HG02981 (cell line): ENCODE data around the gene TAS2R3.
A peak's percentile ranks its signal among the peaks of the same experiment; 100 is the strongest.
"Not testable (repeated sequence)": the region's sequence is repeated elsewhere in the genome, so short reads cannot be mapped to it uniquely, and the experiment has no call there.

ENCODE experiments used
- ATAC-seq: cut with Tn5 transposase; IDR thresholded peaks from one replicate; pipeline ENCODE4 v1.9.1; 2021; ENCODE audit warnings: mild to moderate bottlenecking, moderate library complexity; ENCODE audit not compliant: unreplicated experiment

Gene TAS2R3, protein sequence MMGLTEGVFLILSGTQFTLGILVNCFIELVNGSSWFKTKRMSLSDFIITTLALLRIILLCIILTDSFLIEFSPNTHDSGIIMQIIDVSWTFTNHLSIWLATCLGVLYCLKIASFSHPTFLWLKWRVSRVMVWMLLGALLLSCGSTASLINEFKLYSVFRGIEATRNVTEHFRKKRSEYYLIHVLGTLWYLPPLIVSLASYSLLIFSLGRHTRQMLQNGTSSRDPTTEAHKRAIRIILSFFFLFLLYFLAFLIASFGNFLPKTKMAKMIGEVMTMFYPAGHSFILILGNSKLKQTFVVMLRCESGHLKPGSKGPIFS

DNA sequence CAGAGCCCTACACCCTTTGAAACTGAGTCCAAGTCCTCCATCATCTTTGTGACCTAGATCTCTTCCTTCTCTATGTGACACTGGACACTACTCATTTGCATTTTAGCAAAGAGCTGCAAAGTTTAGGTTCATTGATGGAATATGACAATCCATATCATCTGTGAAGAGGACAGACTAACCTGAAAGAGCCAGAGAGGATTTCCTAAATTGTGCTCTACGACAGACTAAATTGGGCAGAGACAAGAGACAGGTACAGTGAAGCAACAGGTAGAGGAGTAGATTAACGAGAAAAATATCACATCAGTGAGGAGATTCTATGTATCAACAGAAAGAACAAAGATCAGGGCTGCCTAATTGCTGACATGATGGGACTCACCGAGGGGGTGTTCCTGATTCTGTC, at the start of gene TAS2R3:
TAS2R3 (plus strand) TSS at position 301 of the 400 bp plus-strand sequence; CDS start at position 363, 62 bp downstream.
- ATAC-seq: no peak

DNA sequence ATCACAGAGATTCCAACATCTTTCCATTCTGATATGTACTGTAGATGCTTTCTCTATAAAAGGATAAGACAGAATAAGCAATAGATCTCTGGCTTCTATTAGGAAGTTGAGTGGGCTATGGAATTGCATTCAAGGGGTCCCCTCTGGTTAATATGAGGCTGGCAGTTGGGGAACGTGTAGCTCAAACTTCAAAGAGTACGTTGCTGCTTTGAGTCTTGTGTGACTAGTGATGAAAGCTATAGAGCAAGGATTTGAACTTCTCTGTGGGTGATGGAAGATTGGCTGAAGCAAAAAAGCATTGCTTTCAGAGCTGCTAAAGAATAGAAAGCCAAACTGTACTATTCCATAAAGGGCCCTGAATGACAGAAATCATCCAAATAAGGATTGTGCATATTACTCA, 49.3 kb upstream of the TAS2R3 start:
- ATAC-seq: no peak

DNA sequence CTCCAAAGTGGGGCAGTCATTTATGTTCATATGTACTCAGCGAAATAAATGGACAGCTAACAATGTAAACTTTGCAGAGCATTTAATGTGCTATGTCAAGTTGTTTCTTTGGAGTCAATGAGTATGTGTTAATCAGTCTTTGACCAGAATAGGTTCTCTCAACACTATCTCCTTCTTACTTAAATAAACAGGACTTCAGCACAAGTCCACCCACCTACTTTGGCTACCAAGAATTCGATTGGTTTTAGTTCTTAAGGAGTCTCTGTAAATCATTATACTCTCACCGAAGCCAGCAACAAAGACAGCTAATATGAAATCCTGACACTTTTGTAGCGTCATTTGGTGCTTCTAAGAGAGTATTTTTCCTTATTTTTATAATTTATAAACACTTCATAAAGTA, 48.9 kb upstream of the TAS2R3 start:
- ATAC-seq: no peak

DNA sequence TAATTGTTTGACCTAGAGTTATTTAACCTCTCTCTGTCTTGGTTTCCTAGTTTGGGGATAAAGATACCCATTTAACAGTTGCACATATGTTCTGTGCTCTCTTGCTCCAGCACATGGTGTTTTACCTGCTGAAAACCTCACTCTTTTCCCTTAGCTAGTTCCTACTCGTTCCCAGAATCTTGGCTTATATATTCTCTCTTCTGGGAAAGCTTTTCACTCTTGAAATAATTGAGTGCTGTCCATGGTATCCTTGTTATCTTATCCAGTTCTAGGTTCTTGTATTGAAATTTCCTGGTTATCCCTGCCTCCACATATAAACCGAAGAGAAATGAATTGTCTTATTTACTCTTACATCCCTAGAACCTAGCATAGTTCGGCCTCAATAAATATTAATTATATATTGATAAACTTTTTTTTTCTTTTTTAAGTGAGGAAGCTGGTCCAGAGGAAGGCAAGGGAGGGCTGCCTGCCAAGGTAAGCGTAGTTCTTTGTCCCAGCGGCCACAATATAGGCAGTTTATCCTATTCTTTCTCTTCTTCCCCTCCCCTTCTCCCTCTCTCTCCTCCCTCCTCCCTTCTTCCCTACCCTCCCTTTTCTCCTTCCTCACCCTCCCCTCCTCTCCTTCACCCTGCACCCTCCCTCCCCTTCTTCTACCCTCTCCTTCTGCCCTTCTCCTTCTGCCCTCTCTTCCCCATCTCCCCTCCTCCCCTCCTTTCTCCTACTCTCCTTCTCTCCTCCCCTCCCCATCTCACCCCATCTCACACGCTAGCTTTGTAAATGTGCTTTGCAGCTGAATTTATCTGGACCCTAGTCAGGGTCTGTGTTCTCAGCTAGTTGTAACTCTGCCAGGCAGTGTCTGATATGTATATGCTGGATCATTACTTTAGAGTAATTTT, 47.9 kb upstream of the TAS2R3 start:
- no peak for ATAC-seq

DNA sequence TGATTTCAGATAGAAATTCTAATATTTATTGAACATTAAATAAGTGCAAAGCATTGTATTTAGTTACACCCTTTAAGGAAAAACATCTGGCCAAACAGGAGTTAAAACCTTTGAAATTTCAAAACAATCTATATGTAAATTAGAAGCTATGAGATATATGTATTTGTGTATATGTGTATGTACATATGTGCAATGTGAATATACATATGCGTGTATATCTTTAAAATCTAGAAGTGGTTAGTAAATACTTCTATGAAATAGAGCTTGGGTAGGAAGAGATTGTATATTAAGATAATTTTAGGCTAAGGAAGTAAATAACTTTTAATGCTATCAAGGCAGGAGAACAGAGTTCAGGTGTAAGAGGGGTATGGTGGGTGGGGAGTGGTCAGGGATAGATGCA, 46.4 kb upstream of the TAS2R3 start:
- ATAC-seq: no peak

DNA sequence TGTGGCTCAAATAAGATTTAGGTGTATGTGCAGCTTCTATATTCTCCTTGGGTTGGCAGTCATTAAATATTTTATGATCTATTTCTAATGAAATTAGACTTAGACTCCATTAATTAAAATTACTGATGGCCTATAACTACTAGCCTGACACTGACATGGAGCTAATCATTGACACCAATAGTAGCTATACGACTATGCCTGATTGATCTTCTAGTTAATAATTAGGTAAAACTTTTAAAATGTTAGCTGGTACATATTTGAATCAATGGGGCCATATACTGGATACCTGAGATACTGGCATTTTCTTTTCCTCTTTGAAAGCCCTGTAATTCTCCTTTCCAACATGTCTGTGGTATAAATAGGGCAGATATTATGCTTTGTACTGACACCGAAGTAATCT, 41.4 kb upstream of the TAS2R3 start:
- ATAC-seq: peak; percentile 85

DNA sequence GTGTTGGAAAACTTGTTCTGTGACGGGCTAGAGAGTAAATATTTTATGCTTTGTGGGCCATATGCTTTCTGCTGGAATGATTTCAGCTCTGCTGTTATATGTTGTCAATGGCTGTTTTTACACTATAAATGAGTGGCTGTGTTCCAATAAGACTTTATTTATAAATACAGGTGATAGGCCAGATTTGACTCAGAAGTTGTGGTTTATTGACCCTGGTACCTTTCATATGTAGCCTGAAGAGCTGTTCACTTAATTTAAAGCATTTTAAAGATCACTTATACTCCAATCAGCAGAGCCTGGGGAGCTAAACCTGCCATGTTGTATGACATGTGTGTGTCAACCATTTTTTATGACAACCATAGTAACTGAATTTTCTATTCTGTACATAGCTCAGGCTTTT, 34.9 kb upstream of the TAS2R3 start:
- no peak for ATAC-seq

DNA sequence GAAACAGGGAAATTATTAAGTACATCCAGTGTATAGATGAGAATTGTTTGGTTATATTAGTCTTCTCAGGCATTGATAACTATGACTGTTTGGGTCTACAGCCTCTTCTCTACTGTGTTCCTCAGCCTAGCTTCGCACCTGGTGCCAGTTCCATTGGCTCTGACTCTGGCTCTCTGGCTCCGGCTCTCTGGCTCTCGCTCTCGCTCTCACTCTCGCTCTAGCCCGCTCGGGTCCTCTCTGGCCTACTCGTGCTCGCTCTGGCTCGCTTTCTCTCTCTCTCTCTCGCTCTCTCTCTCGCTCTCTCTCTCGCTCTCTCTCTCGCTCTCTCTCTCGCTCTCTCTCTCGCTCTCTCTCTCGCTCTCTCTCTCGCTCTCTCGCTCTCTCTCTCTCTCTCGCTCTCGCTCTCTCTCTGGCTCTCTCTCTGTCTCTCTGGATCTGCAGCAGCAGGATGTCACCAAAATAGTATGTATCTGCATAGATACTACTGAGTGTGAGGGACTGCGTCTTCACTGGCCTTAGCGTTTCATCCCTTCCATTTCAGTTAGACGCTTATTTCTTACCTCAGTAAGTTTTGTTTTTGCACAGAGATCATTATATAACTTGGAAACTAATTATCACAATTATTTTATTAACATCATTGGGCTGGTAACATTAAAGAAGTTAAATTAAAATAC, 32.3 kb upstream of the TAS2R3 start:
- ATAC-seq: no peak

DNA sequence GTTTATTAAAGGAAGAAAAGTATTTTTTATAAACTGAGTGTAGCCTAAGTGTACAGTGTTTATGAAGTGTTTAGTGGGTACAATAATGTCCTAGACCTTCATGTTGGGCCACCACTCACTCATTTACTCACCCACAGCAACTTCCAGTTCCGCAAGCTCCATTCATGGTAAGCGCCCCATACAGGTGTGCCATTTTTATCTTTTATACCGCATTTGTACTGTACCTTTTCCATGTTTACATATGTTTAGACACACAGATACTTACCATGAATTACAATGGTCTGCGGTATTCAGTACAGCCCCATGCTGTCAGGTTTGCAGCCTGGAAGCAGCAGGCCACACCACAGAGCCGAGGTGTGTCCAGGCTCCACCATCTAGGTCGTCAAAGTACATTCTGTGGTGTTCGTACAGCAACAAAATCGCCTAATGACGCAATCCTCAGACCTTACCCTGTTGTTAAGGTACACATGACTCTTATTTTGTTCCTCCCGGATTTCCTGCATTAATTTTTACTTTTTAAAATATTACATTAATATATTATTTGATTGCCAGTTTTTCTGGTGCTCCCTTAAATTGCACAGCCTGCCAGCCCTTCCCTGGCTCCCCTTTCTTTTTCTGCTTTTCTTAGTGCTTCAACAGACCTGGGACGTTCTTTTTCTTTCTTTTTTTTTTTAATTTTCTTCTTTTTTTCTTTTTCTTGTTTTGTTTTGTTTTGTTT, 26.6 kb upstream of the TAS2R3 start:
- ATAC-seq: no peak

DNA sequence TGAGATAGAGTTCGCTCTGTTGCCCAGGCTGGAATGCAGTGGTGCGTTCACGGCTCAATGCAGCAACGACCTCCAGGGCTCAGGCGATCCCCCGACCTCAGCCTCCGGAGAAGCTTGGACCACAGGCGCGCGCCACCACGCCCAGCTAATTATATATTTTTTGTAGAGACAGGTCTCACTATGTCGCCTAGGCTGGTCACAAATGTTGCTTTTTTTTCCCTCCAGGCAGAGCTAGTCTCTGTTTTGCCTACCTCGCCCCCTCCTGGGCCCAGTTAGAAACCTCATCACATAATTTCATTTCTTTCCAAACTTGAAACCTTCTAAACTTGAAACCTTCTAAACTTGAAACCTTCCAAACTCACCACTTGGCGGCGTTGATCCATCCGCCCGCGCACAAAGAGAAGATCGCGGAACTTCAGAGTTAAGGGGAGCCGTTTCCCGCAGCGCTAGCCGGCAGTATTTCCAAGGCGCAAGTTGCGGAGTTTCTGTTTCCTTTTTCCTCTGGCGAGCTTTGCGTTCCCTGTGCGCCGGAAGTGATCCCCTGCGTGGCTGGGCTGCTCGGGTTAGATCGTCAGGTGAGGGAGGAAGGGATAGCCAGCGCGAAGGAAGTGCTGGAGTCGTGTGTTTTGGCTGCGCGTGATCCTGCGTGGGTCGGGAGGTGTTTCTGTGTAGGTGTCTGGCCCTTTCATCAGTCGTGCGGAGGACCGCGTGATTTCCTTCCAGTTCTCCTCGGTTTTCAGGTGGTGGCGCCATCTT, 25.9 kb upstream of the TAS2R3 start, which contains the start of gene SSBP1:
SSBP1 (plus strand) TSS at position 523 of the 756 bp plus-strand sequence. CDS start 809 bp downstream, outside the sequence.
- ATAC-seq: peak; percentile 87

DNA sequence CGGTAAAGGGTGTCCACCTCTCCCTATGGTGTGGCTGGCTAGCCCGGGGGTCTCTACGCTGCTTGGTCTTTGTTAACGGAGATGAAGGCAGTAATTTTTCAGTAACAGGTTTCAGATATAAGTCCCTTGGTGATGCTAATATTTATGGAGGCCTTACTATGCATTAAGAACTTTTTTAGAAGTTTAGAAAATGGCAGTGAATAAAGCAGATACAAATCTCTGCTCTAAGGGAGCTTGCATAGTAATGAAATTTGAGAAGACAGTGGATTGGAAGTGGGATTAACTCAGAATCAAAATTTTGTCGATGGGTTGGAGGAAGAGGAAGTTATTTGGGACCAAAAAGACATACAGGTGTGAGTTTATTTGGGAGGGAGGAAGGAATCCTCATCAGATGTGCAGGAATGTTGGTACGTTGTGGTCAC, 25.3 kb upstream of the TAS2R3 start:
- ATAC-seq: no peak

DNA sequence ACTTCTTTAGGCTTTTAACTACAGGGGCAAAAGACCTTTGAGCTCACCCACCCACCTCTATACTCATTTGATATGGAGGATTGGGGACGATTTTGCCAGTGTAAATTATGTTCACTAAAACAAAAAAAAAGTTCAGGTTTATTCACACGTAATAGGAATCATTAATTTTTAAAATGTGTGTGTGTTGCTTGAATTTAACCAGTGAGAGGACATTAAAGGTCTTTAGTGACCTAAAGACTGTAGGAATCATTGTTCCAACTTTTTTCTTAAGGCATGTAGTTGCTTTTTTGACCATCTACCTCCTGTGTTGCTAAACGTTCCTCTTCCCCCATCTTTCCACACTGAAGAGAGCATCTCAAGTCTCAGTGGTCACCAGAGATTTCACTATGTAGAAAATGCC, 24.6 kb upstream of the TAS2R3 start:
- no peak for ATAC-seq

DNA sequence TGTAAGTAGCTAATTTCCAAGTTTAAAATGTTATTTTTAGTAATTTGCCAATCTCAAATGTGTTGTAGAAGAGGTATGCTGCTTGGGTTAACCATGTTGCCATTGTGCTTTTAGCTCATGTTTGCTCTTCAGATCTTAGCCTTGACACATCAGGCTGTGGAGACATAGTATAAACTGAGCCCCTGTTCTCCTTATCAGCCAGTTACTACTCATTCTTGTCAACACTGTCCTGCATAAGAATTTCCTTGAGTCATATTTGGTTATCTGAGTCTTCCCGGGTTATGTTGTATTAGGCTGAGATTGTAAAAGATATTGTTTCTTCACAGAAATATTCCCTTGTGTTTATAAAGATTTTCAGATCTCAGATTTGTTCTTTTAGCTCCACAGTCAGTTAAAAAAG, 21.7 kb upstream of the TAS2R3 start:
- ATAC-seq: no peak

DNA sequence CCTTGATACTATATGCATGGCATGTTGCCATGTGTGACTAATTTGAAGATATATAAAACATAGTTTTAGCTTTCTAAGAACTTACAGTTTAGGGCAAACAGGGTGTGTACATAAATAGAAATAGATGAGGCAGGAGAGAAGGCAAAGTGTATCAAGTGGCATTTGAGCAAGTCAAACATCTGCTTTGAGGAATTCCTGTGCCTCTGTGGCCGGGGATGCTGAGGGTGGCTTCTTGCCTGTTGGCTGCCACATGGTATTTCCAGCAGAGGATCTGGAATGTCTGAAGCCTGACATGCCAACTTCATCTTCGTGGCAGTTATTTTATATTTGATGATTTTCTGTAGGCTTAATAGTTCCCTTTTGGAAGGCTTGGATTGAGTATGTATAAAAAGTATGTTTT, 19.8 kb upstream of the TAS2R3 start:
- no peak for ATAC-seq

DNA sequence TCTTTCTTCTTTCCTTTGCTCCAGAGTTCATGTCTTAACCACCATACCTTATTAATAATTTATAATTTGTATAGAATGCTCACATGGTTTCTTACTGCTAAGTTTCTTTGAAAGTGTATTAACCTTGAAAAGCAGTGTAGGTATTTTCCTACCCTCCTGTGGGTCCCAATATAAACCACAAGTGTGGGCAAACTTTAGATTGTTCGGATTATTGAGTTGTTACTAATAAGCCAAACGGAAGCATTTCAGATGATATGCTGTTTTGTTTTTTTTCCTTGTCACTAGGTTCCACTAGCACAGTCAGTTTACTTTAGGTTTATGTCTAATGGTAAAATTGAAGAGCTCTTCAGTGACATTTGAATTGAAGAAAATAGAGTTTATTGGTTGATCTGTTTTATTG, 15.5 kb upstream of the TAS2R3 start:
- no peak for ATAC-seq

DNA sequence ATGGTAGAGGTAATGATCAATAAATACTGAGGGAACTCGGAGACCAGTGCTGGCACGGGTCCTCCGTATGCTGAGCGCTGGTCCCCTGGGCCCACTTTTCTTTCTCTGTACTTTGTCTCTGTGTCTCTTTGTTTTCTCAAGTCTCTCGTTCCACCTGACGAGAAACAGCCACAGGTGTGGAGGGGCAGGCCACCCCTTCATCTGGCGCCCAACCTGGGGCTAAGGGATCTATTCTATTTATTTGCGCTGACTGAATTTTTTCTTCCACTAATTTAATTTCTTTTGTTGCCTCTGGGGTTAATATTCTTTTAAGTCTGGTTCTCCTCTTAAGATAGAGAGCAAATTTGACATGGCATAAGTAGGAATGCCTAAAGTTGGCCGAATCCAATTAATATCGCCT, 12.0 kb upstream of the TAS2R3 start:
- ATAC-seq: not testable (repeated sequence)

DNA sequence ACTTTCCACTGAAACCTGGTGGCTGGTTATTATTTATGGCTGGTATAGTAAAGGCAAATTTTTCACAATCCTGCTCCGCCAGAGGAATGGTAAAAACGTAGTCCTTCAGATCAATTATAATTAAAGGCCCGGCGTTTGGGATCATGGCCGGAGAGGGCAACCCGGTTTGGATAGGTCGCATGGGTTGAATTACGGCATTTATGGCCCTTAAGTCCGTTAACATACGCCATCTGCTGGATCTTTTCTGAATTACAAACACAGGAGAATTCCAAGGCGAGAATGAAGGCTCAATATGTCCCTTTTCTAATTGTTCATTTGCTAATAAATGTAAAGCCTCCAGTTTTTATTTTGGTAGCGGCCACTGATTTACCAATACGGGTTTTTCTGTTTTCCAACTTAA, 11.3 kb upstream of the TAS2R3 start:
- ATAC-seq: no peak

DNA sequence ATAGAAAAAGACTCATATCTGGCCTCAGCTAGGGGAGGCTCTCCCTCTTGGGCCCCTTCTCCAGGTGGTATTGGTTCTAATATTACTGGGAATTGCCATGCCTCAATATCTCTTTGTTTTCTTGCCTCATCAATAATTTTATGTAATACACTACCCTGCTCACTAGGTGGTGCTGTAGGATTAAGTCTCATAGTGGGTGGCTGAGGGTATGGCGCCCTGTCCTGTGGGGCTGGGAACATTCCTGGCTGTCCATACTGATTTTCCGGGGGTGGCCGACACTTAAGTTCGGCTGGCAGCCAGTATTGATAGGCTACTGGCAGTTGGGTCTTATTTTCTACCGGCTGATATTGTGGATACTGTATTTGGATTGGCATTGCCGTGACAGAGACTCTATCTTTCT, 9.0 kb upstream of the TAS2R3 start:
- peak; percentile 48 for ATAC-seq

DNA sequence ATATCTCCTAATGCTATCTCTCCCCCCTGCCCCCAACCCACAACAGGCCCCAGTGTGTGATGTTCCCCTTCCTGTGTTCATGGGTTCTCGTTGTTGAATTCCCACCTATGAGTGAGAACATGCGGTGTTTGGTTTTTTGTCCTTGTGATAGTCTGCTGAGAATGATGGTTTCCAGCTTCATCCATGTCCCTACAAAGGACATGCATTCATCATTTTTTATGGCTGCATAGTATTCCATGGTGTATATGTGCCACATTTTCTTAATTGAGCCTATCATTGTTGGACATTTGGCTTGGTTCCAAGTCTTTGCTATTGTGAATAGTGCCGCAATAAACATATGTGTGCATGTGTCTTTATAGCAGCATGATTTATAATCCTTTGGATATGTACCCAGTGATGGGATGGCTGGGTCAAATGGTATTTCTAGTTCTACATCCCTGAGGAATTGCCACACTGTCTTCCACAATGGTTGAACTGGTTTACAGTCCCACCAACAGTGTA, 6.2 kb downstream of the TAS2R3 start:
- not testable (repeated sequence) for ATAC-seq

DNA sequence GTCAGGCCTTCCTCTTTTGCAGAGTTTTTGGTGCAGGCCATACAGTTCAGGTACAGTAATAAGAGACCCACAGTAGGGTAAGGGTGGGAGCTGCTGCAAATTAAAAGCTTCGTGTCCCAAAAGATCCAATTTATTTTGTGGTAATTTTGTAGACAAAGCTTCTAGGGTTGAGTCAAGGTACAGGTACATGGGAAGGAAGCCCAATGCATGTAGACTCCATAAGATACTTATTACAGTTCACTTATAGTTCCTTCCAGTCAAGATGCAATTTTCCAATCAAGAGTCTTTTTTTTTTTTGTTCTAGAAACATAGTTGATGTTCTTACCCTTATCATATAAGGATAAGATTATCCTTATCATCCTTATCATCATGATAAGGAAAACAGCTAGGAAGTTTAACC, 12.5 kb downstream of the TAS2R3 start, which contains the start of gene TAS2R4:
TAS2R4 (plus strand) TSS at position 301 of the 400 bp plus-strand sequence. CDS start 1,815 bp downstream, outside the sequence.
- ATAC-seq: no peak
